Fibroblast of the conjunctiva (primary cell): ENCODE results near the gene SLC25A51.
"Not testable (repeated sequence)": the region's sequence is repeated elsewhere in the genome, so short reads cannot be mapped to it uniquely, and the experiment has no call there.

Experiments used
- DNase-seq: peaks from one replicate; pipeline ENCODE4 v3.0.0-alpha.2; 2010; ENCODE audit warnings: low read depth

SLC25A51 gene

DNA sequence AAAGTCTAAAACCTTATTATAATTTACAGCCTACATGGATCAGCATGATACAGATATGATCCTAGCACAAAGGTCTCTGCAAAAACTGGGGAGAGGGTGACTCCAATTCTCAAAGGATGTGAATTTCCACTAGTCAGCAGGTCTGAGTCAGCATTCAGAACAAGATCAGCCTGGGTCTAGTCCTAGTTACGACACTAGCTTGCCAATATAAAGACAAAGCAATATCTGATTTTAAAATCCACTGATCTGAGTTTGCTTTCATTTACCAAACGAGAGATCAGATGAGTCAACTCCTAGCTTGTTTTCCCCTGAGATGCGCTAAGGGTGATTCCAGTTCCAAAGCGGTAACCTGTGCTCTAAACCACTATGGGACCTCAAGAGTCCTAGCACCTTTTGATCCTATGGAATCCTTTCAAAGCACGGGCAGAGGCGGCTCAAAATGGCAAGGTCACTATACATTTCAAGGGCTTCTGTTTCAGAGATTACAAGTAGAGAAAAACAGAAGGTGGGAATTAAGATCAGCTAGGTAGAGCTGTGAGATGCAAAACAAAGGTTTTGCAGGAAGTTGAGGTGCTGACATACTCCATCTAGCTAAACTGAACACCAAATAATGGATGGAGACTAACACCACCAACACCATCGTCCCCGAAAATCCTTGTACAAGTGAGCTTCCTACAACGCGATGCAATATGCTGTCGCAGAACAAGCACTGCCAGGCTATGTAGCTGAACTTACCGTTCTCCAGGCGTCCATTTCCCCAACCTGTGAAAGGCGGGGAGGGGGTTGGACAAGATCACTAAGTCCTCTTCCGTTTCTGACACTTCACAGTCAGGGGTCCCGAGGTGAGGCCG lies 906 bp downstream of the SLC25A51 start:
- DNase-seq, result no peak

DNA sequence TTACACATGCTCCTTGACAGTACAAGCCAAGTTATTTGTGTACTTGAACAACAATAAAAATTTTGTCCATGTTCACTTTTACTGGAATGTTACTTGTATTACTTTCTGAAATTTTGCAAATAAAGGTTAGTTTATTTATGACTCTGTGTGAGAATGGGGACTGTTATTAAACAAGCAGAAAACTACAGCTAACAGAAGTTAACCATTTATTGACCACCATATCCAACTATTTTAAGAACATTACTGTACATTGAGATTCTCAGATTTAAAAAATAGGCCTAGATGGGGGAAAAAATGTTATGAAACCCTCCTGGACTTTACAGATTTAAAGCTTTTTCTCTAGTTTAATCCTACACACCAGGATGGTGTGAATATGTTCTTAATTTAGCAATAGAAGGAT lies 1.8 kb downstream of the SLC25A51 start:
- DNase-seq, result no peak

DNA sequence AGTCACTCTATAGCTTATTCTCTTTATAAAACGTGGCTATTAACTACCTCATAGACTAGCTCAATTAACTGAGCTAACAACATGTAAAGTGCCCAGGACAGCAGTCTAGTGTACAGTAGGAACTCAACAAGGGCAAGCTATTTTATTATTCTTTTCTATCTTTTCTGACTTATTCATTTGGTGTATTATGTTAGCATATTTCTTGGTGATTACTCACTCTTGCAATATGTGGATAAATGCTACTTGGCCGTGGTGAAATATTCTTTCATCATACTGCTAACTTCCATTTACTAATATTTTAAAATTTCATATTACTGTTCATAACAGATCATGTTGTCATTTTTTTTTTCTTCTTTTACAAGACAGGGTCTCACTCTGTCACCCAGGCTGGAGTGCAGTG lies 4.9 kb downstream of the SLC25A51 start:
- peak; percentile 40 for DNase-seq

DNA sequence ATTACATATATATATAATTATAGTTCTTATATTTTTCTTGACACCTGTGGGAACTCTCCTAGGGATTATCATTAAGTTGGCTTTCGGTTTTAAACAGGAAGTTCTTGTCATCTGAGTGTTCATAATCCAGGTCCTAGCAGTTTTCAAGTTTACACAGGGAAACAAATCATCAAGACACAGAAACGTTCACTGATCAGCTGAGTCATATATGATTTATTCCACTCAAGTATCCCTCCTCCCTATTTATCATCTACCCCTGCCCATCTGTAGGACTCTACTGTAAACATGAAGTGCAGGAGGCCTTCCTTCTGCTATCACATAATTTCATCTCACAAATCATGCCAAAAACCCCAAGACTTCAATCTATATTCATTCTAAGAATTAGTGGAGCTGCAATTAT lies 6.3 kb downstream of the SLC25A51 start:
- DNase-seq, result no peak

DNA sequence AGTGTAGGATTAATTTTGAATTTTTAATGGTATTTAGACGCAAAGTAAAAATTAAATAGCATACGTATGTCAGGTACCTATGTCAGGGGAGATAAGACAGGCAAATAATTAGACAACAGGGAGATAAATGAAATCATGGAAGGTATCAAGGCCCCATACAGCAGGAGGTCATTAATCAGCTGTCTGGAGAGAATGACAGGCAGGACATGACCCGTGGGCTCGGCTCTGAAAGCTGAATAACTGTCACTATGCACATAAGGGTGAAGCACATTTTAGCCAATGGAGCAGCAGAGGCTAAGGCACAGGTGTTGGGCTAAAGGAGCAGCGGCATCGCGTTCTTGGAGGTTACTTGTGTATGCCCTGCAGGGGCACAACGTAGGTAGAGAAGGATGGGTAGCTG lies 11.9 kb downstream of the SLC25A51 start:
- DNase-seq, result no peak

DNA sequence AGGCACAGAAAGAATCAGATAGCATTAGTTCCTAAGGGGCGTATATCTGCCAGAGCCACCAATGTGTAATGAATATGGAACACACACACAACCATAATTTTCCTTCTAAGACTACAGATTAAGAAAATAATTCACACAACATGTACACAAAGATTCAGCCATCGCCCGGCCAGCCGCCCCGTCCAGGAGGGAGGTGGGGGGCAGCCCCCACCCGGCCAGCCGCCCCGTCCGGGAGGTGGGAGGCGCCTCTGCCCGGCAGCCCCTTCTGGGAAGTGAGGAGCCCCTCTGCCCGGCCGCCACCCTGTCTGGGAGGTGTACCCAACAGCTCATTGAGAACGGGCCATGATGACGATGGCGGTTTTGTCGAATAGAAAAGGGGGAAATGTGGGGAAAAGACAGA lies 12.9 kb downstream of the SLC25A51 start:
- DNase-seq, result not testable (repeated sequence)

DNA sequence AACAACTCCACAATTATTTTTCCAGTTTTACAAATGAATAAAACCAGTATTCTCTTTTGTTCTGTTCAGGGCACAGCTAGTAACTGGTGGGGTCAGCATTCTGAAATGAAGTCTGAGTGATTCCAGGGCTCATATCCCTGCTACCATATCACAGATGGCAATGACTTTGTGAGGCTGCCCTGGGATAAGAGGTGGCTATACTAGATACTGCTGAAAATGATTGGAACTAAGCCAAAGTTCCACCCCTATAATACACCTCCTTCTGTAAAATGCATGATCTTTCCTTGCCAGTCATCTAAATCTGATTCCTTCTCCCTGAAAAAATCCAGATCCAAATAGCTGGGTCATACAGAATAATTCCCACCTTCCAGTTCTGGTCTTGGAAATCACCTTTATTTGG lies 14.4 kb downstream of the SLC25A51 start:
- no peak for DNase-seq

DNA sequence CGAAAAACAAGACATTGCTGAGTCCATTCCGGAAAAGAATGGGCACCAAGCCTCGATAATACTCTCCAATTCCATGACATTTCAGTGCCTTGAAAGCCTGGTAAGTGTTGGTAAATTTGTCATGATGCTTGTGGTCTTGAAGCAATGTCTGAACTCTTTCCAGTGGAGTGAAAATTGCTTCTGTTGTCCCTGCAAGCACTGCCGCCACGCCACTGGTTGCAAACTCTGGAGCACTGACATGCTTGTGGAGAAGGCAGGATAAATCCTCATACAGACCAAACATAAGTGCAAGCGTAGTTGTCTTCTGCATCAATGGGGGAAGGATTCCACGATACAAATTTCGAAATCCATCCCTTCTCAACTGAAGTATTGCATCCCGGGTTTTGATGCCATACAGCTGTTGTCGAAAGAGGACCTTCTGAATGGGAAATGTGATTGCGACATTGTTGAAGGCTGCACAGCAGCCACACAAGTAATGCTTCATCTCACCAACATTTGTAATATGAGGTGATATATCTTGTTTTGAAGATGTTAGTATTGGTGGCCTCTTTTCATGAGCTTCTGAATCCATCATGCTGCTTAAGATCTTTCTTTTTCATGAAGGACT lies 15.8 kb downstream of the SLC25A51 start:
- DNase-seq, result not testable (repeated sequence)

DNA sequence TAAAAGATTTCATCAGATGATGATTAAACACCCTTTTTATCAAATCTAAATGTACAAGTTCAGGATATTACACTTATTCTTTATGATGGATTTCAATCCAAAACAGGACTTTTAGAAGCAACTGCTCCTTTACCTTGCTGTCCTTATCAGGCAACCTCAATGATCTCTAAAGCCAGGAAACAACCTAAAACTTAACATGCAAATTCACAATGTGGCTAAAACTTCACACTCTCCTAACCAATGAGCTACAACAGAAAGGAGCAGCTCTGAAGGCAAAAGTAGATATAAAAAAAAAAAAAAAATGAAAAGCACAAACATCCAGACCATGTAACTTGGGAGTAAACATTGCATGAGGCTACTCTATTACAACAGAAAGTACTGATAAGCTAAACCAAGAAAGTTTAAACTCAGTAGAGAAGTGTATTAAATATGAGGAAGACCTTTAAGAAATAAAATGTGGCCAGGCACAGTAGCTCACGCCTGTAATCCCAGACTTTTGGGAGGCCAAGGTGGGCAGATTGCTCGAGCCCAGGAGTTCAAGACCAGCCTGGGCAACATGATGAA lies 22.9 kb downstream of the SLC25A51 start:
- no peak for DNase-seq

DNA sequence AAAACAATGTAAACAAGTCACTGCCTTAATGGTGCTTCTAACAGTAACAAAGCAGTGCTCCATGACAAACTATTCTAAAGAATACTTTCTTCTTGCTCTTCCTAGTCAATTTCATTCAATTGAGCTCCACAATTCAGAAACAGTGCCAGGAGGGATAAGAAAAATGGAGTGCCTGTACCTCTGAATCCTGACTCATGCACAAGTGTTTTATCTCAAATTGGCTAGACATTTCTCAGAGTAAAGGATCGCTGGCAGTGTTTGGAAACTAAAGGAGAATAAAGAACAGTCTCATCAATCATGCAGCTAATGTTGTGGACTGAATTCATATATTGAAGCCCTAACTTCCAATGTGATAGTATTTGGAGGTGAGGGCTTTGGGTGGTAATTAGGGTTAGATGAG lies 27.6 kb downstream of the SLC25A51 start:
- no peak for DNase-seq

DNA sequence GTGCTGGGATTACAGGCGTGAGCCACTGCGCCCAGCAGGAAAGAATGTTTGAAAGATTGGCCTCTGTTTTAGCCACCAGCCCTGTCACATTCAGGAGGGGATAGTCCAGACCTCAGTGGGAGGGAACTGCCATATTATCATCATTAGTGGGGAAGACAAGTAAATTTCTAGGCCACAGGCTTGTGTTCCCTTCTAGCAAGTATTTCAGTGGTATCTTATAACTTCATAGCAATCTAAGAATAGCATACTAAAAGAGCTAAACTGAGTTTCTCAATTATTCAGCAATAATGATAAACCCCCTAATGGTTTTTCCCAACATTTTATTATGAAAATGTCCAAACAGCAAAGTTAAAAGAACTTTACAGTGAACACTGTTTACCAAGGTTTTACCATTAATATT lies 30.0 kb downstream of the SLC25A51 start:
- no peak for DNase-seq

DNA sequence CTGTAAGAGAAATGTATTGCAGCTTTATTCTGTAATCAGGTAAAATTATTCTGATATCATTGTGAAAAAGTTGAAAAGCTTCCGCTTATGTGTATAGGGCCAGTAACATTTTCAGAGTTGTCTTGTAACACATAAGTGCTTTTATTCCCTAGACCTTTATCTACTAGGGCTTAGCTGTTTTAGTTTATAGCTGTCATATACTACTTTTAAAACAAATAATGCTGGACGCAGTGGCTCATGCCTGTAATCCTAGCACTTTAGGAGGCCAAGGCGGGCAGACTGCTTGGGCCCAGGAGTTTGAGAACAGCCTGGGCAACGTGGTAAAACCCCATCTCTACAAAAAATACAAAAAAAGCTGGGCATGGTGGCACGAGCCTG lies 33.1 kb downstream of the SLC25A51 start:
- DNase-seq, result no peak

DNA sequence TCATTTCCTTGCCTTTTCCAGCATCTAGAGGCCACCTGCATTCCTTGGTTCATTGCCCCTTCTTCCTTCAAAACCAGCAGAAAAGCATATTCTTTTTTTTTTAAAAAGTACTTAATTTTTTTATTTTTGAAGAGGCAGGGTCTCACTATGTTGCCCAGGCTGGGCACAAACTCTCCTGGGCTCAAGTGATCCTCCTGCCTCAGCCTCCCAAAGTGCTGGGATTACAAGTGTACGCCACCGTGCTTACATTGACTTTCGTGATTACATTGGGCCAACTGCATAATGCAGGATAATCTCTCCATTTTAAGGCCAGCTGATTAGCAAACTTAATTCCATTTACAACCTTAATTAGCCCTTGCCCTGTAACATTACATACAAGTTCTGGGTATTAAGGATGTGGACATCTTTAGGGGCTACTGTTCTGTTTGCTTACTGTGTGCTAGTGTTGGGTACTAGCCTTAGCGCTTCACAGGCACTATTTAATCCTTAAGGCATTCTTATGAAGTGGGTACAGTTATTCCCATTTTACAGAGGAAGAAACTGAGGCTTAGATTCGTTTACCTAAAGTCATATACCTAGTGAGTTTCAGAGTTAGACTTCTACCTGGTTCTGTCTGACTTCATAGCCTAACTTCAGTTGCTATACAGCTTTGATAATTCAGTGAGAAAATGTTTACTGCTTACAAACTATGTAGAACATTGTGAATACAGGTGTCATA lies 33.7 kb downstream of the SLC25A51 start:
- no peak for DNase-seq

DNA sequence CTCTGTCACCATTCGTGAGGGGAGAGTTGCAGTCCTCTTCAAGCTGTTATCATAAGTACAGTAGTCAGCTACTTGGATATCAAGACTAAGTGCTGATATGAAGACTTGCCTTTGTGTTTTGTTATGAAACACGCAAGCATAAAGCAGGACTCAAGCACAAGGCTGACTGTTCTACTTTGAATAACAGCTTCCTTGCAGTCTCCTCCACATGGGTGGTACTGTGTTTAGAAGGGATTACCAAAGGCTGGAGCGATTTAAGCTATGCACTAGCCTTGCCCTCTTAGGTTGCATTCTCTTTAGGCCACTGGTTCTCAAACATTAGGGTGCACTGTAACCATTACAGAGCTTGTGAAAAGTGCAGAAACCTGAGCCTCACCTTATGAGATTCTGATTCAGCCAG lies 41.4 kb downstream of the SLC25A51 start:
- no peak for DNase-seq

DNA sequence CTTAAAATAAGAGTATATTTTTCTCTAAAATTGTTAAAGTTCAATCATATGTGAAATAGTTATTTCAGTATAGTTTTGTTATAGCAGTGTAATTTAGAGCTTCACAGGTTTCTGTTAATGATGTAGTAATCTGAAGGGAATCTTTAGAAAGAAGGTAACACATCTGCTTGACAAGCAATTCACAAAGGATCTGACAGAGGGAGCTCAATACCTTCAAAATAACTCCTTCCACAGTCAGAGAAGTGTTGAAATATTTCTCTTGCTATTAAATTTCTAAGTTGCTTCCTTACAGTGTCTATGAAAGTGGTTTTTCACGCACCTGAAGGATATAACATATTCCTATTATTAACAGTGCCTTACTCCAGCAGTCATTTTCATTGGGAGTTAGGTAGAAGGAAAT lies 44.9 kb downstream of the SLC25A51 start:
- no peak for DNase-seq

DNA sequence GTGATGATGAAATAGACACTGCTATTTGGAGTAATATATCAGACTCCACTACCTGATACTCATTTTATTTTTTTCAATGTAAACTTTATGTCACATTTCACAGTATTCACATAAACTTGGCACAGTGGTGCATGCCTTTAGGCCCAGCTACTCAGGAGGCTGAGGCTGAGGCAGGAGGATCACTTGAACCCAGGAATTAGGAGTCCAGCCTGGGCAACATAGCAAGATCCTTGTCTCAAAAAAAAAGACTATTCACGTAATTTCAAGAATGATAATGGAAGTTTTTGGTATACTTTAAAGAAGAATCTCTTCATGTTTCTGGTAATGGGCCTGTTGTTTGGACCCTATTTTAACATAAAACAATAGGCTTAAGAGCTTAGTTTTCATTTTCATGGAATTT lies 47.4 kb downstream of the SLC25A51 start:
- no peak for DNase-seq

DNA sequence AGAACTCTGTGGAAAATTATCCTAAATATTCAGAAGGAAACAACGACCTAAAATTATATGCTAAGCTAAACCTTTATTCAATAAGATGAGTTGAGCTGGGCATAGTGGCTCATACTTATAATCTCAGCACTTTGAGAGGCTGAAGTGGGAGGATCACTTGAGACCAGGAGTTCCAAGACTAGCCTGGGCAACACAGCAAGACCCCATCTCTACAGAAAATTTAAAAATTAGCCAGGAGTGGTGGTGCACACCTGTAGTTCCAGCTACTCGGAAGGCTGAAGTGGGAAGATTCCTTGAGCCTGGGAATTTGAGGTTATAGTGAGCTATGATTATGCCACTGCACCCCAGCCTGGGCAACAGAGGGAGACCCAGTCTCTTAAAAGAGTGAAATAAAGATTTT lies 51.7 kb downstream of the SLC25A51 start:
- no peak for DNase-seq

DNA sequence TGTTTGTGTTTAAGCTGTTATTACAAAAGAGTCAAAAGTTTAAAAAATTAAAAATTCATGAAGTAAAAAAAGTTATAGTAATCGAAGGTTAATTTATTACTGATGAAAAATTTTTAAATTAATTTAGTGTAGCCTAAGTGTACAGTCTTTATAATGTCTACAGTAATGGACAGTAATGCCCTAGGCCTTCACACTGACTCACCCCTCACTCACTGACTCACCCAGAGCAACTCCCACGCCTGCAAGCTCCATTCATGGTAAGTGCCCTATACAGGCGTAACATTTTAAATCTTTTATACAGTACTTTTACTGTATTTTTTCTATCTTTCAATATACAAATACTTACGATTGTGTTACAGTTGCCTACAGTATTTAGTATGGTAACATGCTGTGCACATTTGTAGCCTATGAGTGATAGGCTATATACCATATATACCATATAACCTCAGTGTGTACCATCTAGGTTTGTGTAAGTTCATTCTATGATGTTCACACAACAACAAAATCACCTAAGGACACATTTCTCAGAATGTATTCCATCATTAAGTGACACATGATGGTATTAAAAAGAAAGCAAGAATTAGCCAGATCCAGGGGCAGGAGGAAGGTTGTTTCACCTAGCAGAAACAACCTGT lies 63.2 kb downstream of the SLC25A51 start:
- peak; percentile 33 for DNase-seq

DNA sequence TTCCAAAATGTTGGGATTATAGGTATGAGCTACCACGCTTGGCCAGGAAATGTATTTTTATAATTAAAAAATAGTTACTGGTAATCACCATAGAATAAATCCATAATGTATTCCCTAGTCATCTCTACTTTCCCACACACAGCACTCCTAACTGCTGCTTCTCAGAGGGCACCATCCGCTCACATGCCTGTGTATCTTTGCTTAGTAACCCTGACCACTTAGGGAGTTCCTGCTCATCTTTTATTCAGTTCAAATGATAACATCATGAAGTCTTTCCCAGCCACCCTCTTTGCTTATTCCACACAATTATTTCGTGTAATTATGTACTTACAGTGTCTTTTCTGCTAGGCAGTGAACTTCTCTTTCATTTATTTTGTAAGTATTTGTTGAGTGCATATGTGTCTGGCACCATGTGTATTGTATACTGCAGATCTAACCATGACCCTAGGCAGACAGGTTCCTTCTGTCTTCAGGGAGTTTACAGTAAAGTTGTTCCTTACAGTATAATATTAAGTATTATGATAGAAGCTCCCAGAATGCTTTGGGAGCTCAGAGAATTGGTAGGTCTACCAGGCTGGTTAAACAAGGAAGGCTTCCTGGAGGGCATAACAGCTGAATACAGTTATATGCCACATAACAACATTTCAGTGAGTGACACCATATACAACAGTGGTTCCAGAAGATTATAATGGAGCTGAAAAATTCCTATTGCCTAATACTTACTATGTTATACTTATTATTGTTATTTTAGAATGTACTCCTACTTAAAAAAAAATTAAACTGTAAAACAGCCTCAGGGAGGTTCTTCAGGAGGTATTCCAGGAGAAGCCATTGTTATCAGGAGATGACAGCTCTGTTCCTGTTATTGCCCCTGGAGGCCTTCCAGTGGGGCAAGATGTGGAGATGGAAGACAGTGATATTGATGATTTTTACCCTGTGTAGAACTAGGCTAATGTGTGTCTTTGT lies 64.1 kb downstream of the SLC25A51 start:
- no peak for DNase-seq
